Measurements from ENCODE around the gene SCN2B. TPM values are rescaled to one million over a fixed set of nuclear protein-coding genes. Genes with fewer than 3 reads are reported as not detected.

SCN2B gene
- total and polyA plus RNA-seq, 2 of the 4 experiments (the other 2 are of a cell fraction), result under 0.01 to 0.05 TPM

GRCh38 chr11:118223570-118223969, 47.1 kb upstream of the SCN2B start:
- Histone ChIP-seq H3K56ac (ENCODE audit: extremely low read depth, insufficient read depth, low read length) (no peak overlapping the region), H3K27ac (ENCODE audit: insufficient read depth, low read length) (no peak overlapping the region), H2BK15ac (ENCODE audit: low read depth, low read length) (no peak overlapping the region), H3K18ac (ENCODE audit: low read depth, low read length) (no peak overlapping the region), H3K4me2 (ENCODE audit: low read depth, low read length) (no peak overlapping the region), H3K9ac (ENCODE audit: low read depth, low read length) (no peak overlapping the region), H2BK120ac (ENCODE audit: low read depth, low read length) (no peak overlapping the region), H2BK5ac (ENCODE audit: low read depth, low read length, poor library complexity, severe bottlenecking) (no peak overlapping the region), H3K23ac (ENCODE audit: low read depth, low read length) (no peak overlapping the region), H3K4me3 (ENCODE audit: insufficient read depth, low read depth, low read length) (no peak overlapping the region), H2AK5ac (ENCODE audit: low read depth, low read length) (no peak overlapping the region), H4K5ac (ENCODE audit: low read depth, low read length) (no peak overlapping the region), H3K36me3 (ENCODE audit: control insufficient read depth, insufficient read depth, low read length) (no peaks in the 10 kb centered on the region), H4K20me1 (ENCODE audit: insufficient read depth, low read length) (no peaks in the 10 kb centered on the region), H2AK9ac (replicated peaks; ENCODE audit: low read depth, low read length, poor library complexity) (no peak overlapping the region), H3K79me1 (ENCODE audit: low read depth in 1 of 2, low read length in 2 of 2) (no peaks in the 10 kb centered on the region), H3K9me1 (ENCODE audit: insufficient read depth, low read length) (no peaks in the 10 kb centered on the region), H2AFZ (replicated peaks; ENCODE audit: low read length, poor library complexity) (no peak overlapping the region), H4K8ac (ENCODE audit: low read depth in 2 of 2, low read length in 2 of 2) (no peak overlapping the region), H3K14ac (replicated peaks; ENCODE audit: low read depth, low read length) (no peak overlapping the region), H3K4ac (ENCODE audit: low read depth, low read length) (no peak overlapping the region), H3K9me3 (ENCODE audit: control insufficient read depth, insufficient read depth, low read length) (no peaks in the 10 kb centered on the region), H2BK20ac (ENCODE audit: low read depth, low read length) (no peak overlapping the region), H3K4me1 (ENCODE audit: control insufficient read depth, insufficient read depth, low read length) (no peaks in the 10 kb centered on the region), H4K91ac (ENCODE audit: insufficient read depth, low read depth, low read length) (no peak overlapping the region), H3K27me3 (ENCODE audit: control insufficient read depth, insufficient read depth, low read length) (no peaks in the 10 kb centered on the region; the same call in 1 of the 2 replicates)
- no TSS peak for BruUV-seq (replicated peaks)
- DNase-seq (no peak), ATAC-seq (ENCODE audit: low read depth) (no peak)
- intact Hi-C loops (cut with micrococcal nuclease), result no loop called here
- dilution Hi-C loops (cut with HindIII; ENCODE audit: low sequenced_read_pairs, unreplicated experiment), result no loop called here
- no CpG with 5 or more reads among the region's 2 CpGs for WGBS, 2 experiments (ENCODE audit: extremely low coverage in 2 of 2, insufficient read length in 1 of 2)
- no peak for TF ChIP-seq RFX5 (IDR thresholded peaks at IDR 0.05; ENCODE audit: low read depth, low read length)
- no peak for TF ChIP-seq BHLHE40 (IDR thresholded peaks at IDR 0.05; ENCODE audit: low read depth, low read length)
- TF ChIP-seq MXI1 (IDR thresholded peaks at IDR 0.05; ENCODE audit: borderline replicate concordance, low read depth, low read length), result no peak
- TF ChIP-seq CEBPB (IDR thresholded peaks at IDR 0.05; ENCODE audit: low read depth, low read length), result no peak
- TF ChIP-seq SMC3 (IDR thresholded peaks at IDR 0.05; ENCODE audit: low read depth, low read length), result no peak
- TF ChIP-seq CTCF (conservative IDR thresholded peaks at IDR 0.05; ENCODE audit: low read depth, low read length), result no peak
- TF ChIP-seq RAD21 (IDR thresholded peaks at IDR 0.05; ENCODE audit: low read length), result no peak
- no peak for TF ChIP-seq ELK1 (IDR thresholded peaks at IDR 0.05; ENCODE audit: borderline replicate concordance, low read depth, low read length)
- TF ChIP-seq POLR2A (IDR thresholded peaks at IDR 0.05; ENCODE audit: low read depth, low read length), result no peak
- no peak for TF ChIP-seq FOS (IDR thresholded peaks at IDR 0.05; ENCODE audit: low read depth, low read length)
- TF ChIP-seq MAFK (IDR thresholded peaks at IDR 0.05; ENCODE audit: low read depth, low read length), result no peak
- no peak for TF ChIP-seq CHD1 (IDR thresholded peaks at IDR 0.05; ENCODE audit: low read depth, low read length)
- no peak for TF ChIP-seq RCOR1 (IDR thresholded peaks at IDR 0.05; ENCODE audit: insufficient replicate concordance, low read length)
- ChIA-PET POLR2A (ENCODE audit: unreplicated experiment) (no interaction called here), CTCF (no interaction called here)
- in situ Hi-C loops (cut with MboI; ENCODE audit: low sequenced_read_pairs), result no loop called here

All from IMR-90 (cell line).